Measurements from ENCODE around the gene PDE11A. TPM values are rescaled to one million over a fixed set of nuclear protein-coding genes. Genes with fewer than 3 reads are reported as not detected.

PDE11A gene
- total RNA-seq, 1 experiment from 2014 or later: 0.61 TPM

DNA sequence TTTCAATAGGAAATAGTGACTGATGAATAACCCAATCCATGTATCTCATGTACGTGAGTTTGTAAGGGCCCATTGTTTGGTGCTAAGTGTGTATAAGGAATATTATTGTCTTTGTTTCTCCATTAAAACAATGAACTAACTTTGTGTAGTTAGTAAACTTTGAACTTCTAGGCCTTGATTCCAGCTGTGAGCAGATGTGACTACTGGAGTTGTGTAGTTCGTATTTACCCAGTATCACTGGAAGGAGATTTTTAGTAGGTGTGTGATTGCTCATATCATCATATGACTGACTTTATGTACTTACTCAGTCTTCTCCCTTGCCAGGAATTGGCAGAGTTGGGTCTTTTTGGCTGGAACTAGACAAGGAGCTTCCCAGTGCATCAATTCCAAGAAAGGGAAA lies 452.6 kb downstream of the PDE11A start:
- intact Hi-C loops (cut with micrococcal nuclease): no loop called here
- no peaks in the 10 kb centered on the region for H3K79me2 ChIP-seq (ENCODE audit: insufficient read depth, low read length)

More for the DNA sequence above, 452.6 kb downstream of the PDE11A start:
- no peak for DNase-seq (ENCODE audit: low read depth, low spot score)
- no peak overlapping the region for H3K4me2 ChIP-seq (ENCODE audit: low read length)
- TF ChIP-seq ZNF274 (IDR thresholded peaks at IDR 0.05; ENCODE audit: low read depth, low read length) (no peak), YY1 (IDR thresholded peaks at IDR 0.05; ENCODE audit: extremely low read depth, insufficient replicate concordance, low read depth, low read length) (no peak), RAD21 (IDR thresholded peaks at IDR 0.05; ENCODE audit: low read depth) (no peak), POLR2AphosphoS5 (IDR thresholded peaks at IDR 0.05; ENCODE audit: low read depth, low read length) (no peak), CTCF (IDR thresholded peaks at IDR 0.05 in 2 of 3, conservative IDR thresholded peaks at IDR 0.05 in 1 of 3; ENCODE audit: borderline replicate concordance in 1 of 3, insufficient read depth in 1 of 3, low read depth in 2 of 3, low read length in 2 of 3) (no peak), CBX3 (IDR thresholded peaks at IDR 0.05; ENCODE audit: low read depth) (no peak), POLR2A (IDR thresholded peaks at IDR 0.05; ENCODE audit: borderline replicate concordance, extremely low read depth, insufficient read depth, insufficient read length) (no peak), EZH2phosphoT487 (IDR thresholded peaks at IDR 0.05; ENCODE audit: borderline replicate concordance) (no peak), EZH2 (IDR thresholded peaks at IDR 0.05) (no peak), SIN3A (IDR thresholded peaks at IDR 0.05; ENCODE audit: low read depth) (no peak), SP1 (IDR thresholded peaks at IDR 0.05; ENCODE audit: low read depth) (no peak), ATF3 (IDR thresholded peaks at IDR 0.05) (no peak), ELF1 (IDR thresholded peaks at IDR 0.05; ENCODE audit: borderline replicate concordance, low read depth) (no peak), JUND (IDR thresholded peaks at IDR 0.05) (no peak), ZFX (IDR thresholded peaks at IDR 0.05) (no peak), EGR1 (IDR thresholded peaks at IDR 0.05; ENCODE audit: low read depth) (no peak)
- TF ChIP-seq, protein P1, sequence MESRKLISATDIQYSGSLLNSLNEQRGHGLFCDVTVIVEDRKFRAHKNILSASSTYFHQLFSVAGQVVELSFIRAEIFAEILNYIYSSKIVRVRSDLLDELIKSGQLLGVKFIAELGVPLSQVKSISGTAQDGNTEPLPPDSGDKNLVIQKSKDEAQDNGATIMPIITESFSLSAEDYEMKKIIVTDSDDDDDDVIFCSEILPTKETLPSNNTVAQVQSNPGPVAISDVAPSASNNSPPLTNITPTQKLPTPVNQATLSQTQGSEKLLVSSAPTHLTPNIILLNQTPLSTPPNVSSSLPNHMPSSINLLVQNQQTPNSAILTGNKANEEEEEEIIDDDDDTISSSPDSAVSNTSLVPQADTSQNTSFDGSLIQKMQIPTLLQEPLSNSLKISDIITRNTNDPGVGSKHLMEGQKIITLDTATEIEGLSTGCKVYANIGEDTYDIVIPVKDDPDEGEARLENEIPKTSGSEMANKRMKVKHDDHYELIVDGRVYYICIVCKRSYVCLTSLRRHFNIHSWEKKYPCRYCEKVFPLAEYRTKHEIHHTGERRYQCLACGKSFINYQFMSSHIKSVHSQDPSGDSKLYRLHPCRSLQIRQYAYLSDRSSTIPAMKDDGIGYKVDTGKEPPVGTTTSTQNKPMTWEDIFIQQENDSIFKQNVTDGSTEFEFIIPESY (IDR thresholded peaks at IDR 0.05; ENCODE audit: extremely low read depth, insufficient replicate concordance, low read length): no peak
- TF ChIP-seq, protein P2, sequence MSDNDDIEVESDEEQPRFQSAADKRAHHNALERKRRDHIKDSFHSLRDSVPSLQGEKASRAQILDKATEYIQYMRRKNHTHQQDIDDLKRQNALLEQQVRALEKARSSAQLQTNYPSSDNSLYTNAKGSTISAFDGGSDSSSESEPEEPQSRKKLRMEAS (IDR thresholded peaks at IDR 0.05): no peak
- TF ChIP-seq, protein P3, sequence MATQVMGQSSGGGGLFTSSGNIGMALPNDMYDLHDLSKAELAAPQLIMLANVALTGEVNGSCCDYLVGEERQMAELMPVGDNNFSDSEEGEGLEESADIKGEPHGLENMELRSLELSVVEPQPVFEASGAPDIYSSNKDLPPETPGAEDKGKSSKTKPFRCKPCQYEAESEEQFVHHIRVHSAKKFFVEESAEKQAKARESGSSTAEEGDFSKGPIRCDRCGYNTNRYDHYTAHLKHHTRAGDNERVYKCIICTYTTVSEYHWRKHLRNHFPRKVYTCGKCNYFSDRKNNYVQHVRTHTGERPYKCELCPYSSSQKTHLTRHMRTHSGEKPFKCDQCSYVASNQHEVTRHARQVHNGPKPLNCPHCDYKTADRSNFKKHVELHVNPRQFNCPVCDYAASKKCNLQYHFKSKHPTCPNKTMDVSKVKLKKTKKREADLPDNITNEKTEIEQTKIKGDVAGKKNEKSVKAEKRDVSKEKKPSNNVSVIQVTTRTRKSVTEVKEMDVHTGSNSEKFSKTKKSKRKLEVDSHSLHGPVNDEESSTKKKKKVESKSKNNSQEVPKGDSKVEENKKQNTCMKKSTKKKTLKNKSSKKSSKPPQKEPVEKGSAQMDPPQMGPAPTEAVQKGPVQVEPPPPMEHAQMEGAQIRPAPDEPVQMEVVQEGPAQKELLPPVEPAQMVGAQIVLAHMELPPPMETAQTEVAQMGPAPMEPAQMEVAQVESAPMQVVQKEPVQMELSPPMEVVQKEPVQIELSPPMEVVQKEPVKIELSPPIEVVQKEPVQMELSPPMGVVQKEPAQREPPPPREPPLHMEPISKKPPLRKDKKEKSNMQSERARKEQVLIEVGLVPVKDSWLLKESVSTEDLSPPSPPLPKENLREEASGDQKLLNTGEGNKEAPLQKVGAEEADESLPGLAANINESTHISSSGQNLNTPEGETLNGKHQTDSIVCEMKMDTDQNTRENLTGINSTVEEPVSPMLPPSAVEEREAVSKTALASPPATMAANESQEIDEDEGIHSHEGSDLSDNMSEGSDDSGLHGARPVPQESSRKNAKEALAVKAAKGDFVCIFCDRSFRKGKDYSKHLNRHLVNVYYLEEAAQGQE (IDR thresholded peaks at IDR 0.05; ENCODE audit: low read depth): no peak
- no peaks in the 10 kb centered on the region for H3K36me3 ChIP-seq (ENCODE audit: control insufficient read depth in 1 of 2, insufficient read depth in 2 of 2, low read length in 2 of 2)
- CTCF ChIA-PET: no interaction called here
- no peaks in the 10 kb centered on the region for H4K20me1 ChIP-seq (ENCODE audit: insufficient read depth)
- H3K4me3 ChIP-seq (replicated peaks in 1 of 2; ENCODE audit: low read depth in 1 of 2, low read length in 2 of 2): no peak overlapping the region
- no peaks in the 10 kb centered on the region for H3K9me2 ChIP-seq (ENCODE audit: insufficient read depth)
- POLR2A ChIA-PET: no interaction called here
- peak overlapping the region; percentile 94 for H2AFZ ChIP-seq (ENCODE audit: low read depth, low read length, poor library complexity, severe bottlenecking)
- no peak overlapping the region for H3K9ac ChIP-seq (ENCODE audit: low read length)
- H3K27ac ChIP-seq (ENCODE audit: low read depth, low read length): no peak overlapping the region
- no TSS peak for BruUV-seq (replicated peaks)
- RAD21 ChIA-PET (ENCODE audit: low non-redundant PET in 1 of 2, low total read pairs in 2 of 2, uncharacterized antibody in 2 of 2, unreplicated experiment in 2 of 2): no interaction called here
- no peaks in the 10 kb centered on the region for H3K9me3 ChIP-seq (ENCODE audit: control insufficient read depth in 1 of 2, insufficient read depth in 1 of 2, low read depth in 1 of 2, low read length in 2 of 2)
- H3K27me3 ChIP-seq (ENCODE audit: insufficient read depth, low read length): no peaks in the 10 kb centered on the region
- no peak for ATAC-seq
- peaks cover 0 to 10% of the 10 kb centered on the region in 2 experiments; a peak in 1 of 4 replicates for H3K4me1 ChIP-seq (ENCODE audit: control insufficient read depth in 1 of 2, insufficient read depth in 2 of 2, low read length in 2 of 2)
